CMK (cell line): ENCODE measurements around the gene LRRC71.
"Not testable (repeated sequence)": the region's sequence is repeated elsewhere in the genome, so short reads cannot be mapped to it uniquely, and the experiment has no call there.

Experiments
- DNase-seq: peaks from one replicate; pipeline ENCODE4 v3.0.0-alpha.2; 2010; ENCODE audit warnings: low read depth

LRRC71 gene

DNA sequence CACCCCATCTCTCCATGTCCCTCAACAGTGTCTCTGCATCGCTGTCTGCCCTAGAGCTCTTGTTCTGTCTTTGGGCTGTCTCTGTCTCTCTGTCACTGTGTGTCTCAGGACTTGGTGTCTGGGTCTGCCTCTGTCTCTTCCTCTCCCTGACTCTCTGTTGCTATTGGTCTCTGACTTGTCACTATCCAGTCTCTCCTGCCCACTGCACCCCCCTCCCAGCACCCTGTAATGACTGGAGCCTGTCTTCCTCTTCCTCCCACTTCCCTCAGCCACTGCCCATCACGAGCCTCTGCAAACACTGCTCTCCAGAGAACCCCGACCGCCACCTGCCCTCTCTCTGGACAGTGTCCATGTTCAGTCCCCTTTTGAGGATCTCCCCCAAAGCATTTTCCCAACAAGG, 14.8 kb upstream of the LRRC71 start:
- no peak for DNase-seq

DNA sequence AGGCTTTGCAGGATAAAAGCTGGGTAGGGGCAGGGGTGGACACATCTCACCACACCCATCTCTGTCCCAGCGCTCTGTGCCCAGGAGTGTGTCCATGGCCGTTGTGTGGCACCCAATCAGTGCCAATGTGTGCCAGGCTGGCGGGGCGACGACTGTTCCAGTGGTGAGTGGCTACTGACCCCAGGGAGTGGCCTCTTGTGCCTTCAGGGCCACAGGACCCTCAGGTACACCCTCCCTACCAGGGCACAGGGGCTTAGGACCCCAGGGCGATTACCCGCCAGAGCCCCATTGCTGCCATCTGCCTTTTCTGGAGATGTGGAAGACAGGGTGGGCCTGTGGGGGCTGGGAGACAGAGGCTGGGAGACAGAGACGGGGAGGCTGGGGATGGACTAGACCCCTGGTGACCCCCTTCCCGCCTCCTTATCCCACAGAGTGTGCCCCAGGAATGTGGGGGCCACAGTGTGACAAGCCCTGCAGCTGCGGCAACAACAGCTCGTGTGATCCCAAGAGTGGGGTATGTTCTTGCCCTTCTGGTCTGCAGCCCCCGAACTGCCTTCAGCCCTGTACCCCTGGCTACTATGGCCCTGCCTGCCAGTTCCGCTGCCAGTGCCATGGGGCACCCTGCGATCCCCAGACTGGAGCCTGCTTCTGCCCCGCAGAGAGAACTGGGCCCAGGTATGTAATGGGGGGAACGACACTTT, 14.1 kb upstream of the LRRC71 start:
- no peak for DNase-seq

DNA sequence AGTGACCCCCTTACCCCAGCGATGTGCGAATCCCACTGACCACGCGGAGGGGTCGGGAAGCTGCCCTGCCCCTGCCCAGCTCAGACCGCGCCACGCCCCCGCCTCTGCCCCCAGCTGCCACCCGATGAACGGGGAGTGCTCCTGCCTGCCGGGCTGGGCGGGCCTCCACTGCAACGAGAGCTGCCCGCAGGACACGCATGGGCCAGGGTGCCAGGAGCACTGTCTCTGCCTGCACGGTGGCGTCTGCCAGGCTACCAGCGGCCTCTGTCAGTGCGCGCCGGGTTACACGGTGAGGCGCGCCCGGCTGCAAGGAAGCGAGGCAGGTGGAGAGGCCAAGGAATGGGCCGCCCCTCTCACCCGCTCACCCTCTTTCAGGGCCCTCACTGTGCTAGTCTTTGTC, 11.9 kb upstream of the LRRC71 start:
- DNase-seq: no peak

DNA sequence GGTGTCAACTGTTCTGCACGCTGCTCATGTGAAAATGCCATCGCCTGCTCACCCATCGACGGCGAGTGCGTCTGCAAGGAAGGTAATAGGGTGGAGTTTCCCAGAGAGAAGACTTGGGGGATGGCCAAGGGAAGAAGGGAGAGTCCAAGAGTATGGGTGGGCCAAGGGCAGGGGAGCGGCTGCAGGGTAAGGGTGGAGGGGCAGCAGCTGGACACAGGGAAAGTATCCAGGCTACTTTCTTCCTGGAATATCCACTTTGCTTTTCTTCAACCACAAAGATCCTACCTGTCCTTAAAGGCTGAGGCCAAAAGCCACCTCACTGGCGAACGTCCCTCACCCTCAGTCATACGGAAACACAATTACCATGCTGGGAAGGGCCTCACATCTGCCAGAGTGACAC, 11.5 kb upstream of the LRRC71 start:
- no peak for DNase-seq

DNA sequence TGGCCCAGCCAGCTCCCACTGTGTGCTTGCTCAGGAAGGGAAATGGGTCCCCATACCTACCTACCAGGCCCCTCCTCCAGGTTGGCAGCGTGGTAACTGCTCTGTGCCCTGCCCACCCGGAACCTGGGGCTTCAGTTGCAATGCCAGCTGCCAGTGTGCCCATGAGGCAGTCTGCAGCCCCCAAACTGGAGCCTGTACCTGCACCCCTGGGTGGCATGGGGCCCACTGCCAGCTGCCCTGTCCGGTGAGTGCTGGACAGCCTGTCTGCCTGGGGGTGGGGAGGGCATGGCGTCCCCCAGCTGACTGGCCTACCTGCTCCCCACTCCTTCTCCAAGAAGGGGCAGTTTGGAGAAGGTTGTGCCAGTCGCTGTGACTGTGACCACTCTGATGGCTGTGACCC, 10.8 kb upstream of the LRRC71 start:
- no peak for DNase-seq

DNA sequence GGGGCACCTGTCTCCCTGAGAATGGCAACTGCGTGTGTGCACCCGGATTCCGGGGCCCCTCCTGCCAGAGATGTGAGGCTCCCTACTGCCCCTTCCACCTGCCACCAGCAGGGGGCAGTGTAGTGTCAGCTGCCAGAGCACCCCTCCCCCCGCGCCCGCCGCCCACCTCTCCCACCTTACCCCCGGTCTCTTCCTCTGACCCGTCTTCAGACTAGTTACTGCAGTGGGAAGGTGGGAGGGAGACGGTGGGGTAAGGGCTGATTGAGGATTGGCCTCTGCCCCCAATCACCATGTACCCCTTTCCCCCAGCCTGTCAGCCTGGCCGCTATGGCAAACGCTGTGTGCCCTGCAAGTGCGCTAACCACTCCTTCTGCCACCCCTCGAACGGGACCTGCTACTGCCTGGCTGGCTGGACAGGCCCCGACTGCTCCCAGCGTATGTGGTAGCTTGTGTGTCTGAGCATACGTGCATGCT, 10.1 kb upstream of the LRRC71 start:
- DNase-seq: no peak

DNA sequence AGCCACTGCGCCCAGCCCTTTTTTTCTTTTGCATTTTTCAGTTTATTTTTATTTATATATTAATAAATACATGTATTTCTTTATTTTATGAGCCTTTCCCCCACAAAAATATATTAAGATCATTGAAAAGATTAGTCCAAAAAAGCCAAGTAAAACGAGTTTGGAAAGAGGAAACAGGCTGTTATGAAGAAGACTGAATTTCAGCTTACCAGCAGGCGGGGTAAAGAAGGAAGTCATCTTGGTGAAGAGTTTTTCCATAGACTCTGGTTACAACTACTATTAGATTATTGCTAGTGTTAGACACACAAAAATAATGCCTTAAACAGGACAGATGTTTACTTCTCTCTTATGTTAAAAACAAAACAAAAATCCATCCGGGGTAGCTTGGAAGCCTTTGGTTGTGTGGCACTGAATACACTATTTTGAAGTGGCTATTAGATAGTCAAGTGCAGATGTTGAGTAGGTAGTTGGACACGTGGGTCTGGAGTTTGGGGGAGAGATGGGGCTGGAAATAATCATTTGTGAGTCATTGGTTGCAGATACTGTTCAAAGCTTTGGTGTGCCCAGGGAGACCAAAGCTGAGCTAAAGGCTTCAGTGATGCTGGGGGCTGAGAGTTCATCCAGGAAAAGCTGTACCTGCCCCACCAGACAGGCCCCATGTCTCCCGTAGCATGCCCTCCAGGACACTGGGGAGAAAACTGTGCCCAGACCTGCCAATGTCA, 8.7 kb upstream of the LRRC71 start:
- no peak for DNase-seq

DNA sequence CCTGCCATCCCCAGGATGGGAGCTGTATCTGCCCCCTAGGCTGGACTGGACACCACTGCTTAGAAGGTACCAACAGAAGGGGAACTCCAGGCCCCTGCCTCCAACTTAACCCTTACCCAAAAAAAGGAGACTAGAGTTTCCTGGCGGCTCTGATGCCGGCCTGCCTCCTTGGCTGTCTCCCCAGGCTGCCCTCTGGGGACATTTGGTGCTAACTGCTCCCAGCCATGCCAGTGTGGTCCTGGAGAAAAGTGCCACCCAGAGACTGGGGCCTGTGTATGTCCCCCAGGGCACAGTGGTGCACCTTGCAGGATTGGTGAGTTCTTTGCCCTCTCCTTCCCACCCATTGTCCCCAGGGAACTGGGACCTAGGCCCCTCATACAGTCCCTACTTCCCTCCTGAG, 8.1 kb upstream of the LRRC71 start:
- no peak for DNase-seq

DNA sequence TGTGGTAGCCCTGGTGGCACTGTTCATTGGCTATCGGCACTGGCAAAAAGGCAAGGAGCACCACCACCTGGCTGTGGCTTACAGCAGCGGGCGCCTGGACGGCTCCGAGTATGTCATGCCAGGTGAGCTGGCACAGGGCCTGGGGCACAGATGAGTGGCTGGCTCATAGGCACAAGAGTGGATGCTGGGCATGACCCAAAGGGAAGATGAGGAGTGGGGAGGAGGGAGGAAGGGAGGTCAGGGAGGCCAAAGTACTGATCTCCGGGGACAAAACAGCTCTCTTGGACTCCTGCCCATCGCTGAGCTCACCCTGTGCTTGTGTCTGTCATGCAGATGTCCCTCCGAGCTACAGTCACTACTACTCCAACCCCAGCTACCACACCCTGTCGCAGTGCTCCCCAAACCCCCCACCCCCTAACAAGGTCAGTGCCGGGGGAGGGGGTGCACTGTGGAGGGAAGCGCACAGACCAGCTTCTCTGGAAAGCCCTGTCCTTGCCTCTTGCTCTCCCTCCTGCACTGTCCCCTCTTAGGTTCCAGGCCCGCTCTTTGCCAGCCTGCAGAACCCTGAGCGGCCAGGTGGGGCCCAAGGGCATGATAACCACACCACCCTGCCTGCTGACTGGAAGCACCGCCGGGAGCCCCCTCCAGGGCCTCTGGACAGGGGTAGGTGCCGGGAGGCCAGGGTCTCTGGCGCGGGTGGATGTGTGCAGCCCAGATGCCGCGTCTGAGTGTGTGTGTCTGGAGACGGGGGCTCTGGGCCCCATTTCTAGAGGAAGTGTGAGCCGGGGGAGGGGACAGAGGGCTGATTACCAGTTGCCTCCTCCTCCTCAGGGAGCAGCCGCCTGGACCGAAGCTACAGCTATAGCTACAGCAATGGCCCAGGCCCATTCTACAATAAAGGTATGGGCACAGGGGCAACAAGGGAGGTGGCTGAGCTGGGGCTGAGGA, 7.3 kb upstream of the LRRC71 start:
- no peak for DNase-seq

DNA sequence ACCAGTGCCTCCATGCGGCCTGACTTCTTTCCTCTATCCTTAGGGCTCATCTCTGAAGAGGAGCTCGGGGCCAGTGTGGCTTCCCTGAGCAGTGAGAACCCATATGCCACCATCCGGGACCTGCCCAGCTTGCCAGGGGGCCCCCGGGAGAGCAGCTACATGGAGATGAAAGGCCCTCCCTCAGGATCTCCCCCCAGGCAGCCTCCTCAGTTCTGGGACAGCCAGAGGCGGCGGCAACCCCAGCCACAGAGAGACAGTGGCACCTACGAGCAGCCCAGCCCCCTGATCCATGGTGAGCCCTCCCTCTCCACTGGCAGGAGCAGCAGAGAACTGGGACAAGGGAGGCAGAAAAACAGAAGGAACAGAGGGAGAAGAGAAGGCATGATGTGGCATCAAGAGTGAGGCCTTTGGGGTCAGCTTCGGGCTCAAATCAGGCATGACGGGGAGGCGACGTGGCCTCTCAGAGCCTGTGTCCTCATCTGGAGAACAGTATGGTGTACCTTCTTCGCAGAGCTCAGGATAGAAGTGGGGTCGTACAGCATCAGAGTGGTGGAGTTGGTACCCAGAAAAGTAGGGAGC, 6.5 kb upstream of the LRRC71 start:
- no peak for DNase-seq

DNA sequence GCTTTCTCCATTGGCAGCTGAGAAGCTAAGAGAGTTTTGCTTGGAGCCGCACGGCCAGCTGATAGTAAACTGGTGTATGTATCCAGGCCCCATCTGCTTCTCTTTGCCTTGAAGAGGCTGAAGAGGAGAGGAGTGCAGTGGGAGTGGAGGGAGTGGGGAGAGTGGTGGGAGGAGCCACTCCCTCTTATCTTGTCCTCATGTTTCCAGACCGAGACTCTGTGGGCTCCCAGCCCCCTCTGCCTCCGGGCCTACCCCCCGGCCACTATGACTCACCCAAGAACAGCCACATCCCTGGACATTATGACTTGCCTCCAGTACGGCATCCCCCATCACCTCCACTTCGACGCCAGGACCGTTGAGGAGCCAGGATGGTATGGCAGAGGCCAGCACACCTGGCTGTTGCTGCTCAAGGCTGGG, 6.0 kb upstream of the LRRC71 start:
- DNase-seq: no peak

DNA sequence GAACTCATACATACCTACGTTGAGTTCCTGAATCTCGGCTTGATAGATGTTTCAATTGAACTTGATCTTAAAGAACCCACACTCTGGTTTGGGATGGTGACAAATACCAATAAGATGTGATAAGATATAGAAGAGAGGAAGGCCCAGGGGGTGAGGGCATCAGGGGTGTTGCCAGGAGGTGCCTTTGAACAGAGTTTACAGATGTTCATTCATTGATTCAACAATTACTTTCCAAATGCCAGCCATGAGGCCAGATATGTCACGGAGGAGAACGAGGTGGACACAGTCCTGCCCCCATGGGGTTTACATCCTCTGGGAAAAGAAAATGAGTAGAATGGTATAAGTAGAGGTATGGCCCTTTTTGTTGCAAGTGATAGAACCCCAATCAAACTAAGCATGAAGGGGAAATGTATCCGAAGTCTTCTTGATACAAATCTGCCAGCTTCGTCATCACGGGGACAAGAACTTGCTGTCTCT, 659 bp downstream of the LRRC71 start:
- DNase-seq: no peak

DNA sequence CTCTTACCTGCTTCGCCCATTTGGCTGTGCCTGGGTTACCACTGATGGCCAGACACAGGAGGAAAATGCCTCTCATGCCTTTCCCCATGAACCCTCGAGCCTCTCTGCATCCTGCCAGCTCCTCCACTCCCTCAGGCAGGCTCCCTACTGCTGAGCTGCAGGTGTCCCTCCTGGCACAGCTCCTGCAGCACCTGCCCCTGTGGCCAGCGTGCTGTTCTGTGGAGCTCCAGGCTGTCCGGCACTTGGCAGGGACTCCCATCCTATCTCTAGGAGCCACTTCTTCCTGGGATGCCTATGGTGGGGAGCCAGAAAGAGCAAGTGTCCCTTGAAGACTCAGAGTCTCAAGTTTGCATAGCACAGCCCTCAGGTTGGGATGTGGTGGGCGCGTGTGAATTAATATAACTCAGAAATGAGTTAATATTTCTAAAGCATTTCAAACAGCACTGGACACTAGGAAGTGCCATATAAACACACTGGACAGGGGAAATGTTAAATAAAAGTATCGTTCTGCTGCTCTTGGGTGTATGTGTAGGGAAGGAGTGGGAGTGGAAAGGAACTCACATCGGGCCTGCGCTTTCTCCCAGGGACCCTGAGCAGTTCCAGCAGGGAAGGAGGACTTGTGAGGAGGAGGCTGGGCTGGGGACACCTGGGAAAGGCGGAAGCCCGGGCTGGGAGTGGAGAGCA, 2.7 kb downstream of the LRRC71 start:
- no peak for DNase-seq

DNA sequence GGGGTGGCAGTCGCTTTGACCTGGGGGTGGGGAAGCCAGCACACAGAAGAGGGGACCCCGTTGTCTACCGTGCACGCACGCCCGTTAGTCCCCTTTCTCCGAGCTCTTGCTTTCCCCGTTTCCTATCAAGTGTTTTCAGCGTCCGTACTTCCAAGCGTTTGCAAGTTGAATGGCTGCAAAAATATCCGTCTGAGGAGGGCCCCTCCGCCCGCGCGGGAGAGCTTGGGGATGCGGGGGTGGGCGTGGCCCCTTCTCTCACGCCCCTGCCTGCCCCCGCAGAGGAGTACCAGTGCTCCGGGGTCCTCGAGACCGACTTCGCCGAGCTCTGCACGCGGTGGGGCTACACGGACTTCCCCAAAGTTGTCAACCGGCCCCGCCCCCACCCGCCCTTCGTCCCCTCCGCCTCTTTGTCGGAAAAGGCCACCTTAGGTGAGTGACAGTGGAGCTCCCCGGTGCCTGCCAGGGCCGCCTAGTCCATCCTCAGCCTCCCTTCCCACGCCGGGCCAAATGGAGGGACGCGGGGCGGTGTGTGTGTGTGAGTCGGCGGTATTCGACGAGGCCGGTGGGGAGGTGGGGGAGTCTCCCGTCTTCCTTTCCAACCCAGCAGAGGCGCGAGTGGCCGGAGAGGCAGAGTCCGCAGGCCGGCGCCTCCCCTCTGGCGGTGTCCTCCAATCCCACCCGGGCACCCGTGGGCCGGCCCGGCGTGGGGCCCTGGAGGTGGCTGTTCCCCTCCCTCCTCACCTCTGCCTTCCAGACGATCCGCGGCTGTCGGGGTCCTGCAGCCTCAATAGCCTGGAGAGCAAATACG, 3.4 kb downstream of the LRRC71 start:
- no peak for DNase-seq

DNA sequence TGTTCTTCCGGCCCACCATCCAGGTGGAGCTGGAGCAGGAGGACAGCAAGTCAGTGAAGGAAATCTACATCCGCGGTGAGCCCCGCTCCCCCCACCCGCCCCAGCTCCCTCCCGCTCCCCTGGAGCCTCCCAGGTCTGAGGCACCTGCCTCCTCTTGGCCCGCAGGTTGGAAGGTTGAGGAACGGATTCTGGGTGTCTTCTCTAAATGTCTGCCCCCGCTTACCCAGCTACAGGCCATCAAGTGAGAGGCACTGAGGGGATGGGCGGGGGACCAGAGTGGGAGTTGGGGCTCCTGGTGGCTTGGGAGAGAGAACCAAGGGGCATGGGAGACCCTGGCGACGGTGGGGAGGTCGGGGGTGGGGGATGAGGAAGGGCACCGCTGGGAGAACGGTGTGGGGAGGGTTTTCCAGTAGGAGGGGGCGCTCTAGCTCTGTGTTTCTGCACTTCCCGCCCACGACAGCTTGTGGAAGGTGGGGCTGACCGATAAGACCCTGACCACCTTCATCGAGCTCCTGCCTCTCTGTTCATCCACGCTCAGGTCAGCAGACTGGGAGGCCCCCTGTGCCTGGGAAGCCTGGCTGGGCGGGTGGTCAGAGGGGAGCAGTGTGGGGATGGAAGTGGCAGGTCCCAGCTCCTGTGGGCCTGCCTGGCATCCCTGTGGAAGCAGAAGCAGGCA, 4.2 kb downstream of the LRRC71 start:
- DNase-seq: no peak

DNA sequence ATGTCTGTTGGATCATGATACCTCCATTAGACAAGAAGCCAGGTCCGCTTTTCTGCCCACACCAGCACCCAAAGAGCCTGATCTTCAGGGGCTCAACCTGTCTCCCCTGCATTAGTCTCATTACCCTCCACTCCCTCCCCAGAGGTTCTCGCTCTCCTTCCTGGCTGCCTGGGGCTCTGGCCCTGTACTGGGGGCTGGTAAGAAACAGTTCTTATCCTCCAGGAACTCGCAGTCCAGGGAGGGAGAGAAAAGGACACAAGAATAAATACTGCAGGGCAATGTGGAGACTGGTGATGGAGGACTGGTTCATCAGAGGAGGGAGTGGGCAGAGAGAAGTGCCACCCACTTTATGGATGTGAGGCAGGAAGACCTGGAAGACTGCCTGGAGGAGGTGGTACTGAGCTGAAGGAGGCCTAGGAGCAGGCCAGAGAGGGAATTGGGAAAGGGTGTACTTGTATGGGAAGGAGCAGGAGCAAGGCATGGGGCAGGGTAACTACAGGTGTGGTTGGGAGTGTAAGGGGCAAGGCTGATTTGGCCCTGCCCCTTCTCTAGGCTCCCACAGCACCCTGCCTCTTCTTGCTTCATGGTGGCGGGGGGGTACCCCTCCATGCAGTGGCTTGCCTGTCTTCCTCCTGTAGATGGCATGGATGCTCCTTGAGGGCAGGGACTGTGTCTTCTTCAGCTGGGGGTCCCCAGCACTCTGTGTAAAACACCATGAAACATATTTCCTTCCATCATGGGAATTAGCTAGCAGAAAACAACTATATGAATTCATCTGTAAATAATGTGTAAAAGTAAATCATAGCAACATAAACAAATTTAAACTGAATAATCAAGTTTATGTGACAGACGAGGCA, 5.0 kb downstream of the LRRC71 start:
- DNase-seq: no peak

DNA sequence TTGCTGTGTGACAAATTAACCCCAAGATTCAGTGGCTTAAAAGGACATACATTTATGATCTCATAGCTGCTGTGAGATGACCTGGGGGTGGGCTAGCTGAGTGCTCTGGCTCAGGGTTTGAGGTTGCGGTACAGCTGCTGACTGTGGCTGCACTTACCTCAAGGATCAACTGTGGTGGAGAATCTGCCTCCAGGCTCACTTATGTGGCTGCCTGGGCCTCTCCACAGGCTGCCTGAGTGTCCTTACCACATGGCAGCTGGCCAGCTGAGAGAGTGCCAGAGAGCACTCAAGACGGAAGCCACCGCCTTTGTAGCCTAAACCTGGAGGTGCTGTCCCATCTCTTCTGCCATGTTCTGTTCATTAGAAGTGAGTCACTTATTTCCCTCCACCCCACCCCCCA, 5.7 kb downstream of the LRRC71 start:
- DNase-seq: peak; percentile 84

DNA sequence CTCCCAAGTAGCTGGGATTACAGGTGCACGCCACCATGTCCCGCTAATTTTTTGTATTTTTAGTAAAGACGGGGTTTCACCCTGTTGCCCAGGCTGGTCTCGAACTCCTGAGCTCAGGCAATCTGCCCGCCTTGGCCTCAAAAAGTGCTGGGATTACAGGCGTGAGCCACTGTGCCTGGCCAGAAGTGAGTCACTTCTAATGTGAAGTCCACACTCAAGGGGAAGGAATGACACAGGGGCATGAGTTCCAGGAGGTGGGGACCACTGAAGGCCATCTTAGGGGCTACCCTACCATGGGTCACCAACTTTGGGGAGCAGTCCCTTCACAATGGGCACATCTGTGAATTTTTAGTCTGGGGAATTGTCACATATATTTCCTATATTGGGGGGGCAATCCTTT, 6.3 kb downstream of the LRRC71 start:
- DNase-seq: not testable (repeated sequence)
